Retinal pigment epithelial cell (primary cell): Measurements from ENCODE around the gene ITPRIP.

Experiments used
- DNase-seq: peaks from one replicate; pipeline ENCODE4 v3.0.0-alpha.2; 2010; ENCODE audit warnings: low read depth
- H3K4me3 ChIP-seq: 2 replicates; pipeline ENCODE4 v1.5.1; 2011; ENCODE audit warnings: mild to moderate bottlenecking, low read length, control low read depth, moderate library complexity
- TF ChIP-seq, protein P1 (sequence below): conservative IDR thresholded peaks from 2 replicates; pipeline ENCODE4 v1.5.1; 2011; ENCODE audit warnings: low read depth, low read length, control low read depth, inconsistent platforms

The ITPRIP gene

DNA sequence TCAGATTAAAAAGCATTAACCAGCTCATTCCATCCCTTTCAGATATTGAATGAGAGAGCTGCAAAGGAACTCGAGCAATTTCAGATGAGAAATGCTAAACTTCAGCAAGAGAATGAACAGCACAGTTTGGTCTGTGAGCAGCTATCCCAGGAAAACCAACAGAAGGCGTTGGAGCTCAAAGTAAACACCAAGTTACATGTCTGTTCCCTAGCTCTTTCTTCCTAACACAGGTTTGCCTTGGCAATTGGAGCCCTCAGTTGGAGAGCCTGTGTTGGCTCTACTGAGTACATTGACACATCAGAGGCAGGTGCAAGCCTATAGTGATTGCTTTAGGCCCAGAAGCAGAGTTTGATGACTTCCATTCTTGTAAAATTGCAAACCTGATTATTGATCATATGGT lies 30.1 kb upstream of the ITPRIP start:
- DNase-seq: no peak
- TF ChIP-seq, protein P1, sequence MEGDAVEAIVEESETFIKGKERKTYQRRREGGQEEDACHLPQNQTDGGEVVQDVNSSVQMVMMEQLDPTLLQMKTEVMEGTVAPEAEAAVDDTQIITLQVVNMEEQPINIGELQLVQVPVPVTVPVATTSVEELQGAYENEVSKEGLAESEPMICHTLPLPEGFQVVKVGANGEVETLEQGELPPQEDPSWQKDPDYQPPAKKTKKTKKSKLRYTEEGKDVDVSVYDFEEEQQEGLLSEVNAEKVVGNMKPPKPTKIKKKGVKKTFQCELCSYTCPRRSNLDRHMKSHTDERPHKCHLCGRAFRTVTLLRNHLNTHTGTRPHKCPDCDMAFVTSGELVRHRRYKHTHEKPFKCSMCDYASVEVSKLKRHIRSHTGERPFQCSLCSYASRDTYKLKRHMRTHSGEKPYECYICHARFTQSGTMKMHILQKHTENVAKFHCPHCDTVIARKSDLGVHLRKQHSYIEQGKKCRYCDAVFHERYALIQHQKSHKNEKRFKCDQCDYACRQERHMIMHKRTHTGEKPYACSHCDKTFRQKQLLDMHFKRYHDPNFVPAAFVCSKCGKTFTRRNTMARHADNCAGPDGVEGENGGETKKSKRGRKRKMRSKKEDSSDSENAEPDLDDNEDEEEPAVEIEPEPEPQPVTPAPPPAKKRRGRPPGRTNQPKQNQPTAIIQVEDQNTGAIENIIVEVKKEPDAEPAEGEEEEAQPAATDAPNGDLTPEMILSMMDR: no peak
- H3K4me3 ChIP-seq: no peak overlapping the region

DNA sequence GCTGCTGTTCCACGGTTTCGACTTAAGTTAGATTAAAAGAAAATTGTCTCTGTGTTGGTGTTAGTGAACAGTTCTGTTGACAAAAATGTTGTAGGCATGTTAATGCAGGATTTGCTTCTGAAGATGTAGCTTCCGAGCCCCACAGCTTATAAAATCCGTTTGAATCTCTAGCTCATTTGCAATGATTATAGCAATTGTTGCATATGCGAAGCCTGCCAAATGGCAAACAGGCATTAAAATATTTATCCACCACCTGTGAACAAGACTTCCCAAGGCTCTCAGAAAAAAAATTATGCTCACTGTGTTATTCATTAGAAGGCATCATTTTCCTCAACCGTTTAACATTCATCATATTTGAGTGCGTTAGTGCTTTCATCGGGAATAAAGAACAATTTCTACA lies 29.6 kb upstream of the ITPRIP start:
- DNase-seq: no peak
- no peak overlapping the region for H3K4me3 ChIP-seq
- TF ChIP-seq, protein P1: no peak

DNA sequence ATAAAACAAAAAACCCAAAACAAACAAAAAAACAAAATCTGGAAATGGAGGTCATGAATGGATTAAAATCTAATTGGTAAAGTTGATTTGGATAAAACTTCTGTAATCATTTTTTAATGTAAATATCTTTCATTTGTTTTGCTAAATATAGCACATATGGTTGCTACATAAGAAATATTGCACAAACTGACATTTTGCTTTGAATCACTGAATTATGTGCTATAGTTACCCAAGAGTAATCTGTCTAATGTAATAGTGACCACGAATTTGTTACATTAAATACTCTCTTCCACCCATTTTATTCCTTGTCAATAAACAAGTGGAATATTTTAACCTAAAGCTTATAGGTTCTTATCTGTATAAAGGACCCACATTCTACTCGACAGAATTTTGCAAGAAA lies 21.5 kb upstream of the ITPRIP start:
- no peak for DNase-seq
- no peak overlapping the region for H3K4me3 ChIP-seq
- TF ChIP-seq, protein P1: no peak

DNA sequence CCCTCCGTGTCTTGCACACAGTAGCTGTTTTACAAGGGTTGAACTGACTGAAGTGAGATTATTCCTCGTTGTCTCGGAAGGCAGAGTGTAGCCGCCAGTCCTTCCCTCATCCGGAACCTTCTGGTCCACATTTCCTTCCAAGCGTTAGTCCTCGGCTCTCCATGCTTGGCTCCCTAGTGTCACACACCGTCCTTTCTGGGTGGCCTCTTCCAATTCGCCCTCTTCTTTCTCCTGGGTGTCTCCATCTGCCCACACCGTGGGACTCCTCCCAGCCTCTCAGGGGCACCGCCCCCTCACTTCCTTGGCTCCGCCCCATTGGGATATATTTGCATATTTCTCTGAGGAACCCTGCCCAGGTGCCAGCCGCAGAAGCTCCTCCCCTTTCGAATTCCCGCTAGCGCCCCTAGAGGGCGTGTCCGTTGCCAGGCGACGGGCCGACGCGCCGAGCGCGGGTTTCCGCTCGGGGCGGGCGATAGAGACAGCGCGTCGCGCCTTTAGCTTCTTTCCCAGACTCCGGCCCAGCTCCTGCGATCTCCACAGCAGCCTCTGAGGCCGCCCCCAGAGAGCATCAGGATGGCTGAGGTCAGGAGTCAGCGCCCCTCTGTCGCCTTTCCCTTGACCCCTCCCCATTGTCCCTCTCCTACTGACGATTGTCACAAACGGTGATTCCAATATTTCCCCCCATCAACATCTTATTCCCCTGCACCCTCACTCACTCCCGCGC lies 15.2 kb upstream of the ITPRIP start, which contains the start of gene CFAP58:
CFAP58 (plus strand) TSS at position 509 of the 724 bp plus-strand sequence; CDS start at position 574, 65 bp downstream.
- TF ChIP-seq, protein P1: peak; percentile 71
- peak within 1 kb of the TSS; percentile 54 for H3K4me3 ChIP-seq
- peak; percentile 55 for DNase-seq

DNA sequence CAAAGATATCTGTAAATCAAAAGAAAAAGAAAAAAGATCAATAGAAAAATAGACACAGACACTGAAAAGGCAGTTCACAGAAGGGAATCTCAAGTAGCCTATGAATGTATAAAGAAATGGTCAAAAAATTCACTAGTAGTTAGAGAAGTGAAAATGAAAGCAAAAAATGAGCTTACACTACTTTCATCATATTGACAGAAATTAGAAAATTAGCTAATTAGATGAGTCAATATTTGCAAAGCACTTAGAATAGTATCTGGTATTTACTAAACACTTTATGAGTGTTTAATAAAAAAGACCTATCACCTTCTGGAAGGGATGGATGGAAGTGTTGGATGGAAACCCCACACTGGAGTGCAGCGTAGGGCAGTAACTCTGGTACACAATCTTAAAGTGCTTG lies 13.7 kb upstream of the ITPRIP start:
- no peak overlapping the region for H3K4me3 ChIP-seq
- TF ChIP-seq, protein P1: no peak
- no peak for DNase-seq

DNA sequence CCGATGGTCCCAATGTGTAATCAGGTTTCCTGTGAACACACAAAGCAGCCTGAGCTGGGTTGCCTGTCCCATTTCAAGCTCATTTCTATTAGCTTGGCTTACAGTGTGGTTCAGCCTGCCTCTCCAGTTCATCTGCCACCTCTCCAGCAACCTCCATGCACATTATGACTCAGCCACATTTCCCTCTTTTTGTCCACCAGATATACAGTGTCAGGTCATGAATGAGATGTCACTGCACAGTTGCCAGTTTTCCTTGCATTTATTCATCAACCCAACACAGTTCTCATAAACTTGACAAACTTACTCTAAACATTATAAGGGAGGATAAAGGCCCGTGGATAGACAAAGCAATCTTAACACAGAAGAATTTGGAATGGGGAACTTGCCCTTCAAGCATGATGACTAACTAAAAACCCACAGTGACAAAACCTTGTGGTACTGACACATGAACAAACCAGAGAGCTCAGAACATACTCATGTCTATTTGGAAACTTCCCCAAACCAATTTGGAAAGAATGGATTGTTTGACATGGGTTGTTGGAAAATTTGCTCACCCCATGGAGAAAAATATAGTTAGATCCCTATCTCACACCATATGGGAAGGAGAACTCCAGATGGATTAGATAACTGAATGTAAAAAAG lies 12.9 kb upstream of the ITPRIP start:
- TF ChIP-seq, protein P1: no peak
- H3K4me3 ChIP-seq: no peak overlapping the region
- no peak for DNase-seq
